Measurements from ENCODE around the gene AOC3.
"Not testable (repeated sequence)": the region's sequence is repeated elsewhere in the genome, so short reads cannot be mapped to it uniquely, and the experiment has no call there.

AOC3 gene

GRCh38 chr17:42844761-42845555 is 6.0 kb upstream of the AOC3 start:
- no peak for DNase-seq

DNA sequence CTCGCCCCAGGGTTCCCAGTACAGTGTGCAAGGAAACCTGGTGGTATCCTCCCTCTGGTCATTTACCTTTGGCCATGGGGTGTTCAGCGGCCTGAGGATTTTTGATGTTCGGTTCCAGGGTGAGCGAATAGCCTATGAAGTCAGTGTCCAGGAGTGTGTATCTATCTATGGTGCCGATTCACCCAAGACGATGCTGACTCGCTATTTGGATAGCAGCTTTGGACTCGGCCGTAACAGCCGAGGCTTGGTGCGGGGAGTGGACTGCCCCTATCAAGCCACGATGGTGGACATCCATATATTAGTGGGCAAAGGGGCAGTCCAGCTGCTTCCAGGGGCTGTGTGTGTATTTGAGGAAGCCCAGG is 5.5 kb upstream of the AOC3 start:
- DNase-seq = no peak

GRCh38 chr17:42845918-42846593 is 4.9 kb upstream of the AOC3 start:
- DNase-seq = no peak

- no peak for DNase-seq
These were observed 4.3 kb upstream of the AOC3 start for GRCh38 chr17:42846594-42847280.

DNA sequence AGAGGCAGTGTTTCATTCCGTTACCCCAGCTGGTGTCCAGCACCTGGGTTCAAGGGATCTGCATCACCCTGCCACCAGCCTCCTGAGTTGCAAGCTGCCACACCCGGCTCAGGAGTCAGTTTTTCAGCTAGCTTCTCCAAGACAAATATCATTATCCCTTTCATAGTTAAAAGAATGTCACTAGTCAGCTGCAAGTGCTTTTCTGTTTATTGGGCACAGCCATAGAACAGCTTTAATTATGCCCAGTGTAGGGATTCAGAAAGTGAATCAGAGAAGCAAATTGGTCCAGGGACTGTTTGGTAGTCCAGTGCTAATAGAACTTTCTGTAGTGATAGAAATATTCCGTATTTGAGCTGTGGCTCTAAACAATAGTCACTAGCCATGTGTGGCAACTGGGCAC is 2.9 kb upstream of the AOC3 start:
- DNase-seq = no peak

- no peak for DNase-seq
These were observed 2.0 kb upstream of the AOC3 start for GRCh38 chr17:42849031-42849430.

- no peak for DNase-seq
These were observed 1.4 kb upstream of the AOC3 start for GRCh38 chr17:42849451-42850181.

- DNase-seq = not testable (repeated sequence)
These were observed 607 bp downstream of the AOC3 start for GRCh38 chr17:42851371-42852240.

- DNase-seq = no peak
These were observed 1.4 kb downstream of the AOC3 start for GRCh38 chr17:42852351-42852750.

- DNase-seq = no peak
These were observed 2.0 kb downstream of the AOC3 start for GRCh38 chr17:42853004-42853403.

DNA sequence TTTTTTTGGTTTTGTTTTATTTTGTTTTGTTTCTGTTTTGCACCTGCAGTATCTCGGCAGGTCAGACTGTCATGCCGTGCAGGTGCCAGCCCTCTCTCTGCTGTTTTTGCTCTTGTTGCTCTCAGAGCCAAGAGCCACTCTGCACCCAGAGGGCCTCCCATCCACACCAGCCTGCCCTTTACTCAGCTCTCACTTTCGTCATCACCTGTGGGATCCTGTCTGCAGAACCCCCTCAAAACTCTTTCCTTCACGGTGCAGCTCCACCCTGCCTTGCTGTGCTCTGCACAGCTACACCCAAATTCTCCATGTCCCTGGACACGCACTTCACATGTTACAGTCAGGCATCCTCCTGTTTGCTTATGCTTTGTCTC is 2.6 kb downstream of the AOC3 start:
- no peak for DNase-seq

DNA sequence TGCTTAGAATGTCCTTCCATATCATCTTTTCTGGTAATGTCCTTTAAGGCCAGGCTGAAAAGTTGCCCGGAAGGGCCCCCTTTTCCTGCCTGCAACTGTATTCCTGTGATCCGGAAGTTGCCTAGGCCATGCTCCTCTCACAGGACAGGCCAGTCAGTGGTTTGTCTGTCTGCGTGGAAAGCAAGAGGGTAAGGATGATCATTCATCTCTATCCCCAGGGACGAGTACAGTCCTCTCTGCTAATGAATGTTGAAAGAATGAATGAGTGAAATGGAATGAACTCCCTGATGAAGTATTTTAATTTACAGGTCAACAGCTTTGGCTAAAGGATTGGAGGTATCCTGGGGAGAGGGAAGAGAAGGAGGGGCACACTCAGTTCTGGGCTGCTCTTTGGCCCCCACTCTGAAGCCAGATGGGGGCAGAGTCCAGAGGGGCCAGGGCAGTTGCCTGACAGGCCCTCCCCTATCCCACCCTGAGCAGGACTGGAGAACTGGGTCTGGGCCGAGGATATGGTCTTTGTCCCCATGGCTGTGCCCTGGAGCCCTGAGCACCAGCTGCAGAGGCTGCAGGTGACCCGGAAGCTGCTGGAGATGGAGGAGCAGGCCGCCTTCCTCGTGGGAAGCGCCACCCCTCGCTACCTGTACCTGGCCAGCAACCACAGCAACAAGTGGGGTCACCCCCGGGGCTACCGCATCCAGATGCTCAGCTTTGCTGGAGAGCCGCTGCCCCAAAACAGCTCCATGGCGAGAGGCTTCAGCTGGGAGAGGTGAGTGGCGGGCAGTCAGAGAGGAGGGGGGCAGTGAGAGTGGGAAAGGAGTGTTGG is 3.2 kb downstream of the AOC3 start:
- no peak for DNase-seq

GRCh38 chr17:42855048-42855596 is 4.1 kb downstream of the AOC3 start:
- no peak for DNase-seq

- DNase-seq = not testable (repeated sequence)
These were observed 5.1 kb downstream of the AOC3 start for GRCh38 chr17:42856093-42856492.

DNA sequence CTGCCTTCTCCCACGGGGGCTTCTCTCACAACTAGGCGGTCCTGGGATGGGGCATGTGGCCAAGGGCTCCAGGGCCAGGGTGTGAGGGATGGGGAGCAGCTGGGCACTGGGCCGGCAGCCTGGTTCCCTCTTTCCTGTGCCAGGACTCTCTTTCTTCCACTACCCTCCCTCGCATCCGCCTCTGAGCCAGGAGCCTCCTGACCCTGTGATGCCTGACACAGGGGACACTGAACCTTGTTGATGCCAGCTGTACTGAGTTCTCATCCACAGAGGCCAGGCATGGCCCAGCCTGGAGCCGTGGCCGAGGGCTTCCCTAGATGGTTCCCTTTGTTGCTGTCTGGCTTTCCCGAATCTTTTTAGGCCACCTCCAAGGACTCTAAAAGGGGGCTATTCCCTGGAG is 5.5 kb downstream of the AOC3 start:
- not testable (repeated sequence) for DNase-seq

- DNase-seq = no peak
These were observed 6.4 kb downstream of the AOC3 start for GRCh38 chr17:42857389-42857788.

DNA sequence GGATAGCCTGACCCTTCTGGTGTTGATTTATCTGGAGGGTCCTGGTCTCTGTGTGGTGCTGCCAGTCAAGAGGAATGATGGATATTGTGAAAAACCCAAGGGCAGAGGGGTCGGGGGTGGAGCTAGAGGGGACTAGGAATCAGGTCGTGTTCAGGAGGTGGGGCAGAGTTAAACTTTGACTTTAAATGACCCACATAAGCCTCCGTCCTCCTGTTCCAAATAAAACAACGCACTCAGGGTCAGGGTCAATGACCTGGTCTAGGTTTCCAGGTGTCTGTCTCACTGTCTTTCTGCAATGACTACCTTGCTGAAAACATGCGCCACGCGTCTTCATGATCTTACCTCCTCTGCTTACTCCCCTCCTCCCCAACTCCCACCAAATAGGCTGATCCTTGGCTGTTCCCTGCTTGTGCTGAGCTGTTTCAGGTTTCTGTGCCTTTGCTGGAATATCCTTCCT is 14.7 kb downstream of the AOC3 start:
- no peak for DNase-seq

- no peak for DNase-seq
These were observed 15.2 kb downstream of the AOC3 start for GRCh38 chr17:42866216-42866615.

GRCh38 chr17:42866631-42867575 is 15.9 kb downstream of the AOC3 start:
- no peak for DNase-seq

Measured in SHP77 (cell line).